ENCODE data around the gene AKR1A1.

AKR1A1 gene

DNA sequence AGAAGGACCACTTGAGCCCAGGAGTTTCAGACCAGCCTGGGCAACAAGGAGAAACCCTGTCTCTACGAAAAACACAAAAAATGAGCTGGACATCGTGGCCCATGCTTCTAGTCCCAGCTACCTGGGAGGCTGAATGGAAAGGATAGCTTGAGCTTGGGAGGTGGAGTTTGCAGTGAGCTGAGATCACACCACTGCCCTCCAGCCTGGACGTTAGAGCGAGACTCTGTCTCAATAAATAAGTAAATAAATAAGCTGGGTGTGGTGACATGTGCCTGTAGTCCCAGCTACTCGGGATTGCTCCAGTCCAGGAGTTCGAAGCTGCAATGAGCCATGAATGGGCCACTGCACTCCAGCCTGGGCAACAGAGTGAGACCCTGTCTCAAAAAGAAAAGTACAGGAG lies 3.6 kb downstream of the AKR1A1 start:
- no peak overlapping the region for H3K27ac ChIP-seq
- peaks cover 0 to 22% (median 0%) of the 10 kb centered on the region in 3 donors for H3K36me3 ChIP-seq
- no peaks in the 10 kb centered on the region for H3K9me3 ChIP-seq
- no peak for DNase-seq
- intact Hi-C loops (cut with DNase I; ENCODE audit: low total_unique reads): no loop called here
- TF ChIP-seq, protein P1, sequence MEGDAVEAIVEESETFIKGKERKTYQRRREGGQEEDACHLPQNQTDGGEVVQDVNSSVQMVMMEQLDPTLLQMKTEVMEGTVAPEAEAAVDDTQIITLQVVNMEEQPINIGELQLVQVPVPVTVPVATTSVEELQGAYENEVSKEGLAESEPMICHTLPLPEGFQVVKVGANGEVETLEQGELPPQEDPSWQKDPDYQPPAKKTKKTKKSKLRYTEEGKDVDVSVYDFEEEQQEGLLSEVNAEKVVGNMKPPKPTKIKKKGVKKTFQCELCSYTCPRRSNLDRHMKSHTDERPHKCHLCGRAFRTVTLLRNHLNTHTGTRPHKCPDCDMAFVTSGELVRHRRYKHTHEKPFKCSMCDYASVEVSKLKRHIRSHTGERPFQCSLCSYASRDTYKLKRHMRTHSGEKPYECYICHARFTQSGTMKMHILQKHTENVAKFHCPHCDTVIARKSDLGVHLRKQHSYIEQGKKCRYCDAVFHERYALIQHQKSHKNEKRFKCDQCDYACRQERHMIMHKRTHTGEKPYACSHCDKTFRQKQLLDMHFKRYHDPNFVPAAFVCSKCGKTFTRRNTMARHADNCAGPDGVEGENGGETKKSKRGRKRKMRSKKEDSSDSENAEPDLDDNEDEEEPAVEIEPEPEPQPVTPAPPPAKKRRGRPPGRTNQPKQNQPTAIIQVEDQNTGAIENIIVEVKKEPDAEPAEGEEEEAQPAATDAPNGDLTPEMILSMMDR (IDR thresholded peaks at IDR 0.05): no peak
- H3K27me3 ChIP-seq: no peaks in the 10 kb centered on the region
- no peak overlapping the region for H3K4me3 ChIP-seq
- H3K4me1 ChIP-seq: peaks cover 0 to 29% (median 13%) of the 10 kb centered on the region in 4 donors

DNA sequence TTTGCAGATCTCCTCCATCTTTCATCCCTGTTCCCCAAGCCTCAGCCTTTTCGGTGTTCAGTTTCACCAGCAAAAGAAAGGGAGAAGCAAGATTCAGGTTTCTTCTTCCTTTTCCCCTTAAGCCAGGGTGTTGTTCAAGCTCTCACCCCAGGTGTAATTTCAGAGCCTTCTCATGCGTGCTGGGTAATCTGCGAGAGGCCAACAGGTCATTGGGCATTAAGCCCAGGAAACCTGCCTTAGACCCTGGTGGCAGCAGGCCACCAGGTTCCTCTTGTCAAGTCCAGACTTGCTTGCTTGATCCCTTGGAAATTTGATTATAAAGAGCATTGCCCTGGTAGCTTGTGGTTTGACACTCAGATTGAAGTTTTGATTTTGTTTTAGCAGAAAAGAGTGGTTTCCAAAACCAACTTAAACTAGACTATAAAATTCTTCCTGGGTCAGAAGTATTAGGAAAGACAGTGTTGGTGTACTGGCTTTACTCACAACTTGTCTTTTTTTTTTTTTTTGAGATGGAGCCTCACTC lies 6.9 kb downstream of the AKR1A1 start:
- Histone ChIP-seq H3K27ac (no peak overlapping the region), H3K4me1 (peaks cover 0 to 10% (median 0%) of the 10 kb centered on the region in 4 donors), H3K4me3 (no peak overlapping the region), H3K27me3 (no peaks in the 10 kb centered on the region), H3K36me3 (peaks cover 9 to 48% (median 18%) of the 10 kb centered on the region in 3 donors), H3K9me3 (no peaks in the 10 kb centered on the region)
- intact Hi-C loops (cut with DNase I; ENCODE audit: low total_unique reads): no loop called here
- DNase-seq: no peak
- TF ChIP-seq, protein P1 (IDR thresholded peaks at IDR 0.05): no peak

DNA sequence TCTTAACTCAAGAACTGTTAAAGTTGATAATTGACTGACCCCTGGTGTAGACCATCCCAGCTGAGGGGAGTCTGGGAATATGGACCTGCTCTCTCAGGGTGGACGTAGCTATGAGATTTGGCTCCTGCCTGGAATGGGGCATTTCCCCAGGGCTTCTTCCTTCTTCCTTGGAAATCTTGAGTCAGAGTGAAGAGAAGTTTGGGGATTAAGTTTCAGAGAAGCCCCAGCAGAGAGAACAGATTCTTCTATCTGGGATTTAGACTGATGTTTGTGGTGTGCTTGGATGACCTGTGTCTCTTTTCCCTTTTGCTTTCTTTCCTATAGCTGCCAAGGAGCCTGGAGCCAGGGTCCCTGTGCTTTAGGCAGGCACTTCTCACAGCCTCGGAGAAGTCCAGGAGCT lies 13.2 kb downstream of the AKR1A1 start:
- no peaks in the 10 kb centered on the region for H3K4me1 ChIP-seq
- TF ChIP-seq, protein P1 (IDR thresholded peaks at IDR 0.05): no peak
- H3K27me3 ChIP-seq: no peaks in the 10 kb centered on the region
- H3K27ac ChIP-seq: peak overlapping the region in 1 of 2 donors; percentile 30
- no peak for DNase-seq
- H3K36me3 ChIP-seq: peaks cover 19 to 74% (median 51%) of the 10 kb centered on the region in 3 donors
- H3K9me3 ChIP-seq: no peaks in the 10 kb centered on the region
- no peak overlapping the region for H3K4me3 ChIP-seq
- intact Hi-C loops (cut with DNase I; ENCODE audit: low total_unique reads): loop anchor here (10.0 kb wide), 1 partner anchor 219 kb away; the partner anchor contains the start of genes MUTYH and TOE1

DNA sequence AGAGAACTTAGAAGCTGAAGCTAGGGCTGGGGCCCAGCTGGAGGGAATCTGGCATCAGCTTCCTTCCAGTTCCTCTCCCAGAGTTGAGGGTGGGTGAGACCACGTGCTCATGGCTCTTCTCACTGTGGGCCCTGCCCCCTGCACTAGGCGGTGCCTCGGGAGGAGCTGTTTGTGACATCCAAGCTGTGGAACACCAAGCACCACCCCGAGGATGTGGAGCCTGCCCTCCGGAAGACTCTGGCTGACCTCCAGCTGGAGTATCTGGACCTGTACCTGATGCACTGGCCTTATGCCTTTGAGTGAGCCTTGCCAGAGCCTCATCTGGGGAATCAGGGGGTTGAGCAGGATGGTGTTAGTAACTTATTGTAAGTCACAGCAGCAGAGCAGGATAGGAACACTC lies 16.1 kb downstream of the AKR1A1 start:
- intact Hi-C loops (cut with DNase I; ENCODE audit: low total_unique reads): loop anchor here (10.0 kb wide), 1 partner anchor 222 kb away; the partner anchor contains the start of genes MUTYH and TOE1
- DNase-seq: peak; percentile 70 to 71
- Histone ChIP-seq H3K27me3 (no peaks in the 10 kb centered on the region), H3K9me3 (no peaks in the 10 kb centered on the region), H3K4me1 (no peaks in the 10 kb centered on the region), H3K27ac (no peak overlapping the region), H3K36me3 (peaks cover 13 to 75% (median 38%) of the 10 kb centered on the region in 3 donors), H3K4me3 (no peak overlapping the region)
- TF ChIP-seq, protein P1 (IDR thresholded peaks at IDR 0.05): no peak

DNA sequence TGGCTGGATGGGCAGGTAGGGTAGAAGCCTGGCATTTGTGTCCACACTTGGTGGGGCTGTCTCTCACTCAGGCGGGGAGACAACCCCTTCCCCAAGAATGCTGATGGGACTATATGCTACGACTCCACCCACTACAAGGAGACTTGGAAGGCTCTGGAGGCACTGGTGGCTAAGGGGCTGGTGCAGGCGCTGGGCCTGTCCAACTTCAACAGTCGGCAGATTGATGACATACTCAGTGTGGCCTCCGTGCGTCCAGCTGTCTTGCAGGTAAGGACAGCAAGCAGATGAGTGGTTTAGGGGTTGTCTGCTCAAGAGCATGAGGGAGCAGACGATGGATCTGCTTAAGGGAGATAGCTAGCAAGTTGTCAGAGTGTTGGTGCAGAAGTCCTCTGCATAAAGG lies 17.3 kb downstream of the AKR1A1 start:
- Histone ChIP-seq H3K4me3 (no peak overlapping the region), H3K9me3 (no peaks in the 10 kb centered on the region), H3K36me3 (peaks cover 10 to 63% (median 30%) of the 10 kb centered on the region in 3 donors), H3K27ac (no peak overlapping the region), H3K4me1 (no peaks in the 10 kb centered on the region), H3K27me3 (no peaks in the 10 kb centered on the region)
- intact Hi-C loops (cut with DNase I; ENCODE audit: low total_unique reads): loop anchor here (2.0 to 10.0 kb wide), 2 partner anchors 53 to 223 kb away; partner anchors contain the start of genes MUTYH and TOE1
- TF ChIP-seq, protein P1 (IDR thresholded peaks at IDR 0.05): no peak
- DNase-seq: no peak
